ENCODE results near the gene RBPJL. TPM values are rescaled to one million over a fixed set of nuclear protein-coding genes. Genes with fewer than 3 reads are reported as not detected.

Gene RBPJL
- total and polyA plus RNA-seq, 2 of the 13 experiments (the other 11 are each of a cell fraction or from before 2014, with no cell fraction given), result not detected

DNA sequence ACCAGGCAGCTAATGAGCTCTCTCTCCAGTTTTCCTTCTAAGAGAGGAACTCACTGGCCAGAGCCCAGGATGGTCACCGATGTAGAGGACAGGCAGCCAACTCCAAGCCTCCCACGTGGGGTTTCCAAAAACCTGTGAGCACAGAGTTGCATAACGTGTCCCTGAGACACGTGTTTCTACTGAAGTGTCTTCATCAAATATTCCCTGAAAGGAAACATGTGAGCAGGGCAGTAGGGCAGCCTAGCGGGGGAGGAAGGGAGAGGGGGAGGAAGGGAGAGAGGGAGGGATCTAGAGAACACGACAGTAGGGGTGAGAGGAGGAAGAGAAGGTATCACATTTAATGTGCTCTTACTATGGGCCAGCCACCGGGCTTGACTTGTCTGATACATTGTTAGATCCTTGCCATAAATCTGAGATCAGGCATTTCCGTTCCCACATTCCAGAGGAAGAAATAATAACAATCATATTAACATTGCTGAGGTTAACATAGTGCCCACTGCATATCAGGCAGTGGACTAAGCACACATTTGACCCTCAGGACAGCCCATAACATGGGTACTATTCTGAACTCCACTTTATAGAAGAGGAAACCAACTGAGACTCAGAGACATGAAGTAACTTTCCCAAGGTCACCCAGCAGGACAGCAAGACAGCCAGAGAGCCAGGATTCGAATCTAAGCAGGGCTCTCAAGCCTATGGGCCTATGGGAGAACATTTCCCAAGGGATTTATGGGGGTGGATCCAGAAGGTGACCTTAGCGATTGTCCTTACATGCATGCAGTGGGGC is 51.8 kb downstream of the RBPJL start (continued):
- TF ChIP-seq, protein P1, sequence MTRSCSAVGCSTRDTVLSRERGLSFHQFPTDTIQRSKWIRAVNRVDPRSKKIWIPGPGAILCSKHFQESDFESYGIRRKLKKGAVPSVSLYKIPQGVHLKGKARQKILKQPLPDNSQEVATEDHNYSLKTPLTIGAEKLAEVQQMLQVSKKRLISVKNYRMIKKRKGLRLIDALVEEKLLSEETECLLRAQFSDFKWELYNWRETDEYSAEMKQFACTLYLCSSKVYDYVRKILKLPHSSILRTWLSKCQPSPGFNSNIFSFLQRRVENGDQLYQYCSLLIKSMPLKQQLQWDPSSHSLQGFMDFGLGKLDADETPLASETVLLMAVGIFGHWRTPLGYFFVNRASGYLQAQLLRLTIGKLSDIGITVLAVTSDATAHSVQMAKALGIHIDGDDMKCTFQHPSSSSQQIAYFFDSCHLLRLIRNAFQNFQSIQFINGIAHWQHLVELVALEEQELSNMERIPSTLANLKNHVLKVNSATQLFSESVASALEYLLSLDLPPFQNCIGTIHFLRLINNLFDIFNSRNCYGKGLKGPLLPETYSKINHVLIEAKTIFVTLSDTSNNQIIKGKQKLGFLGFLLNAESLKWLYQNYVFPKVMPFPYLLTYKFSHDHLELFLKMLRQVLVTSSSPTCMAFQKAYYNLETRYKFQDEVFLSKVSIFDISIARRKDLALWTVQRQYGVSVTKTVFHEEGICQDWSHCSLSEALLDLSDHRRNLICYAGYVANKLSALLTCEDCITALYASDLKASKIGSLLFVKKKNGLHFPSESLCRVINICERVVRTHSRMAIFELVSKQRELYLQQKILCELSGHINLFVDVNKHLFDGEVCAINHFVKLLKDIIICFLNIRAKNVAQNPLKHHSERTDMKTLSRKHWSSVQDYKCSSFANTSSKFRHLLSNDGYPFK (CRISPR knock-in tag; IDR thresholded peaks at IDR 0.05; ENCODE audit: borderline replicate concordance), result peak; percentile 36; the same call in 1 of the 2 replicates
- TF ChIP-seq MED8 (CRISPR knock-in tag; IDR thresholded peaks at IDR 0.05; ENCODE audit: insufficient replicate concordance) (peak; percentile 25), DPF2 (CRISPR knock-in tag; IDR thresholded peaks at IDR 0.05; ENCODE audit: borderline replicate concordance, low read depth) (peak; percentile 68; the same call in 1 of the 2 replicates), ZNF550 (CRISPR knock-in tag; IDR thresholded peaks at IDR 0.05; ENCODE audit: borderline replicate concordance) (0 out of 2 replicates have a peak, but pooled peaks have one; percentile 34), ZNF850 (CRISPR knock-in tag; conservative IDR thresholded peaks at IDR 0.05) (no peak), ZBTB7B (CRISPR knock-in tag; IDR thresholded peaks at IDR 0.05) (0 out of 2 replicates have a peak, but pooled peaks have one; percentile 5), FOXO1 (CRISPR knock-in tag; IDR thresholded peaks at IDR 0.05) (0 out of 2 replicates have a peak, but pooled peaks have one; percentile 48), BCL6 (CRISPR knock-in tag; IDR thresholded peaks at IDR 0.05) (peak; percentile 64), SKI (IDR thresholded peaks at IDR 0.05; ENCODE audit: partially characterized antibody) (peak; percentile 44), GATAD2A (CRISPR knock-in tag; IDR thresholded peaks at IDR 0.05) (peak; percentile 10), ZSCAN25 (CRISPR knock-in tag; IDR thresholded peaks at IDR 0.05) (peak; percentile 96), NR2C2 (CRISPR knock-in tag; IDR thresholded peaks at IDR 0.05; ENCODE audit: borderline replicate concordance) (peak; percentile 37; the same call in 1 of the 2 replicates), ZMAT3 (CRISPR knock-in tag; conservative IDR thresholded peaks at IDR 0.05) (peak; percentile 33; the same call in 1 of the 2 replicates)
- TF ChIP-seq, protein P2, sequence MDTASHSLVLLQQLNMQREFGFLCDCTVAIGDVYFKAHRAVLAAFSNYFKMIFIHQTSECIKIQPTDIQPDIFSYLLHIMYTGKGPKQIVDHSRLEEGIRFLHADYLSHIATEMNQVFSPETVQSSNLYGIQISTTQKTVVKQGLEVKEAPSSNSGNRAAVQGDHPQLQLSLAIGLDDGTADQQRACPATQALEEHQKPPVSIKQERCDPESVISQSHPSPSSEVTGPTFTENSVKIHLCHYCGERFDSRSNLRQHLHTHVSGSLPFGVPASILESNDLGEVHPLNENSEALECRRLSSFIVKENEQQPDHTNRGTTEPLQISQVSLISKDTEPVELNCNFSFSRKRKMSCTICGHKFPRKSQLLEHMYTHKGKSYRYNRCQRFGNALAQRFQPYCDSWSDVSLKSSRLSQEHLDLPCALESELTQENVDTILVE (CRISPR knock-in tag; IDR thresholded peaks at IDR 0.05), result peak; percentile 41; the same call in 1 of the 2 replicates
- TF ChIP-seq, protein P3, sequence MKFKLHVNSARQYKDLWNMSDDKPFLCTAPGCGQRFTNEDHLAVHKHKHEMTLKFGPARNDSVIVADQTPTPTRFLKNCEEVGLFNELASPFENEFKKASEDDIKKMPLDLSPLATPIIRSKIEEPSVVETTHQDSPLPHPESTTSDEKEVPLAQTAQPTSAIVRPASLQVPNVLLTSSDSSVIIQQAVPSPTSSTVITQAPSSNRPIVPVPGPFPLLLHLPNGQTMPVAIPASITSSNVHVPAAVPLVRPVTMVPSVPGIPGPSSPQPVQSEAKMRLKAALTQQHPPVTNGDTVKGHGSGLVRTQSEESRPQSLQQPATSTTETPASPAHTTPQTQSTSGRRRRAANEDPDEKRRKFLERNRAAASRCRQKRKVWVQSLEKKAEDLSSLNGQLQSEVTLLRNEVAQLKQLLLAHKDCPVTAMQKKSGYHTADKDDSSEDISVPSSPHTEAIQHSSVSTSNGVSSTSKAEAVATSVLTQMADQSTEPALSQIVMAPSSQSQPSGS (CRISPR knock-in tag; IDR thresholded peaks at IDR 0.05), result peak; percentile 50; the same call in 1 of the 2 replicates
- TF ChIP-seq, protein P4, sequence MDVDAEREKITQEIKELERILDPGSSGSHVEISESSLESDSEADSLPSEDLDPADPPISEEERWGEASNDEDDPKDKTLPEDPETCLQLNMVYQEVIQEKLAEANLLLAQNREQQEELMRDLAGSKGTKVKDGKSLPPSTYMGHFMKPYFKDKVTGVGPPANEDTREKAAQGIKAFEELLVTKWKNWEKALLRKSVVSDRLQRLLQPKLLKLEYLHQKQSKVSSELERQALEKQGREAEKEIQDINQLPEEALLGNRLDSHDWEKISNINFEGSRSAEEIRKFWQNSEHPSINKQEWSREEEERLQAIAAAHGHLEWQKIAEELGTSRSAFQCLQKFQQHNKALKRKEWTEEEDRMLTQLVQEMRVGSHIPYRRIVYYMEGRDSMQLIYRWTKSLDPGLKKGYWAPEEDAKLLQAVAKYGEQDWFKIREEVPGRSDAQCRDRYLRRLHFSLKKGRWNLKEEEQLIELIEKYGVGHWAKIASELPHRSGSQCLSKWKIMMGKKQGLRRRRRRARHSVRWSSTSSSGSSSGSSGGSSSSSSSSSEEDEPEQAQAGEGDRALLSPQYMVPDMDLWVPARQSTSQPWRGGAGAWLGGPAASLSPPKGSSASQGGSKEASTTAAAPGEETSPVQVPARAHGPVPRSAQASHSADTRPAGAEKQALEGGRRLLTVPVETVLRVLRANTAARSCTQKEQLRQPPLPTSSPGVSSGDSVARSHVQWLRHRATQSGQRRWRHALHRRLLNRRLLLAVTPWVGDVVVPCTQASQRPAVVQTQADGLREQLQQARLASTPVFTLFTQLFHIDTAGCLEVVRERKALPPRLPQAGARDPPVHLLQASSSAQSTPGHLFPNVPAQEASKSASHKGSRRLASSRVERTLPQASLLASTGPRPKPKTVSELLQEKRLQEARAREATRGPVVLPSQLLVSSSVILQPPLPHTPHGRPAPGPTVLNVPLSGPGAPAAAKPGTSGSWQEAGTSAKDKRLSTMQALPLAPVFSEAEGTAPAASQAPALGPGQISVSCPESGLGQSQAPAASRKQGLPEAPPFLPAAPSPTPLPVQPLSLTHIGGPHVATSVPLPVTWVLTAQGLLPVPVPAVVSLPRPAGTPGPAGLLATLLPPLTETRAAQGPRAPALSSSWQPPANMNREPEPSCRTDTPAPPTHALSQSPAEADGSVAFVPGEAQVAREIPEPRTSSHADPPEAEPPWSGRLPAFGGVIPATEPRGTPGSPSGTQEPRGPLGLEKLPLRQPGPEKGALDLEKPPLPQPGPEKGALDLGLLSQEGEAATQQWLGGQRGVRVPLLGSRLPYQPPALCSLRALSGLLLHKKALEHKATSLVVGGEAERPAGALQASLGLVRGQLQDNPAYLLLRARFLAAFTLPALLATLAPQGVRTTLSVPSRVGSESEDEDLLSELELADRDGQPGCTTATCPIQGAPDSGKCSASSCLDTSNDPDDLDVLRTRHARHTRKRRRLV (CRISPR knock-in tag; IDR thresholded peaks at IDR 0.05), result peak; percentile 25; the same call in 1 of the 2 replicates

Measured in HepG2 (cell line).